ENCODE data around the gene SCGB1A1.

SCGB1A1 gene

DNA sequence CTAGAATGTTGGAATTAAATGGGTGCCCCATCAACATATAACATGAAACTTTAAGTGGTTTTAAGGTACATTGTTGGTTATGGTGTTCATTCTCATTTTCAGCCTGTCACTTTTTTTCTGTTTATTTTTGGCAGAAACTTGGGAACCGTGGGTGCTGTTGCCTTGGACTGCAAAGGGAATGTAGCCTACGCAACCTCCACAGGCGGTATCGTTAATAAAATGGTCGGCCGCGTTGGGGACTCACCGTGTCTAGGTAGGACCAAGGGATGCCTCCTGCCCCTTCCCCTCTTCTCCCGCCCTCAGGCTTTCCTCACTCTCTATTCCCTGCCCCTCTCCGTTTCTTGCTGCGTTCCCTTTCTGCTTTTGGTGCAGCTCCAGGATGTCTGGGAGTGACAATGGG, 29.8 kb upstream of the SCGB1A1 start:
- TF ChIP-seq, protein P1, sequence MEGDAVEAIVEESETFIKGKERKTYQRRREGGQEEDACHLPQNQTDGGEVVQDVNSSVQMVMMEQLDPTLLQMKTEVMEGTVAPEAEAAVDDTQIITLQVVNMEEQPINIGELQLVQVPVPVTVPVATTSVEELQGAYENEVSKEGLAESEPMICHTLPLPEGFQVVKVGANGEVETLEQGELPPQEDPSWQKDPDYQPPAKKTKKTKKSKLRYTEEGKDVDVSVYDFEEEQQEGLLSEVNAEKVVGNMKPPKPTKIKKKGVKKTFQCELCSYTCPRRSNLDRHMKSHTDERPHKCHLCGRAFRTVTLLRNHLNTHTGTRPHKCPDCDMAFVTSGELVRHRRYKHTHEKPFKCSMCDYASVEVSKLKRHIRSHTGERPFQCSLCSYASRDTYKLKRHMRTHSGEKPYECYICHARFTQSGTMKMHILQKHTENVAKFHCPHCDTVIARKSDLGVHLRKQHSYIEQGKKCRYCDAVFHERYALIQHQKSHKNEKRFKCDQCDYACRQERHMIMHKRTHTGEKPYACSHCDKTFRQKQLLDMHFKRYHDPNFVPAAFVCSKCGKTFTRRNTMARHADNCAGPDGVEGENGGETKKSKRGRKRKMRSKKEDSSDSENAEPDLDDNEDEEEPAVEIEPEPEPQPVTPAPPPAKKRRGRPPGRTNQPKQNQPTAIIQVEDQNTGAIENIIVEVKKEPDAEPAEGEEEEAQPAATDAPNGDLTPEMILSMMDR (IDR thresholded peaks at IDR 0.05; ENCODE audit: low read length), result no peak
- no peak for TF ChIP-seq EZH2 (IDR thresholded peaks at IDR 0.05; ENCODE audit: borderline replicate concordance, low read length)
- Histone ChIP-seq H3K9me2 (ENCODE audit: low read depth, low read length) (no peaks in the 10 kb centered on the region), H3K27ac (ENCODE audit: low read depth, low read length, poor library complexity, severe bottlenecking) (no peak overlapping the region), H3K4me2 (ENCODE audit: low read length) (no peak overlapping the region), H3K4me3 (ENCODE audit: low read depth, low read length, poor library complexity, severe bottlenecking) (no peak overlapping the region), H4K20me1 (ENCODE audit: insufficient read depth, low read length) (no peaks in the 10 kb centered on the region), H3K79me2 (ENCODE audit: insufficient read depth, low read length) (no peaks in the 10 kb centered on the region), H3K27me3 (ENCODE audit: insufficient read depth, low read length) (peaks cover 6% of the 10 kb centered on the region; the same call in 1 of the 2 replicates), H3F3A (ENCODE audit: insufficient read depth, low read length) (no peaks in the 10 kb centered on the region), H3K9ac (ENCODE audit: low read length) (no peak overlapping the region), H3K36me3 (ENCODE audit: insufficient read depth, low read length) (no peaks in the 10 kb centered on the region), H2AFZ (ENCODE audit: low read length) (no peak overlapping the region), H3K4me1 (ENCODE audit: insufficient read depth, low read length, severe bottlenecking) (no peaks in the 10 kb centered on the region), H3K9me3 (ENCODE audit: low read length) (no peaks in the 10 kb centered on the region)

DNA sequence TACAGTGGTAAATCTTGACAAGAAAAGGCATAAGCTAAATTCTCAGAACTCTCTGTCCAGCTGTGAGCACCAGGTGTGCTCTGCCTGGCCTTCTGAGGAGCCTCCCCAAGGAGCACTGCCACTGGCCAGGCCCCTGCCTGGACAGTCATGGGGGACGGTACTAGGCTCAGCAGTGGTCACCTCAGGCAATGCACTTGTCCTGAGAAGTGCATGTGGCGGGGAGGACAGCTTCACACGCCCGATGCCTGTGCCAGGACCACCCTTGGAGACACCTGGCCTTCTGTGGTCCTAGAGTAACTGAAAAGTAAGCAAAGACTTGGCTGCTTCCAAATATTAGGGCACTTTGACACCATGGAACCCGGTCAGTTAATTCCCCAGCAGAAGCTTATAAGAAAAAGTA, 28.6 kb upstream of the SCGB1A1 start:
- H3K36me3 ChIP-seq (ENCODE audit: insufficient read depth, low read length), result no peaks in the 10 kb centered on the region
- no peaks in the 10 kb centered on the region for H3K9me3 ChIP-seq (ENCODE audit: low read length)
- no peak overlapping the region for H2AFZ ChIP-seq (ENCODE audit: low read length)
- no peaks in the 10 kb centered on the region for H4K20me1 ChIP-seq (ENCODE audit: insufficient read depth, low read length)
- no peak overlapping the region for H3K9ac ChIP-seq (ENCODE audit: low read length)
- H3K27ac ChIP-seq (ENCODE audit: low read depth, low read length, poor library complexity, severe bottlenecking), result no peak overlapping the region
- peaks cover 6% of the 10 kb centered on the region; the same call in 1 of the 2 replicates for H3K27me3 ChIP-seq (ENCODE audit: insufficient read depth, low read length)
- TF ChIP-seq, protein P1 (IDR thresholded peaks at IDR 0.05; ENCODE audit: low read length), result no peak
- no peak for TF ChIP-seq EZH2 (IDR thresholded peaks at IDR 0.05; ENCODE audit: borderline replicate concordance, low read length)
- H3K9me2 ChIP-seq (ENCODE audit: low read depth, low read length), result no peaks in the 10 kb centered on the region
- H3K4me1 ChIP-seq (ENCODE audit: insufficient read depth, low read length, severe bottlenecking), result no peaks in the 10 kb centered on the region
- H3K4me3 ChIP-seq (ENCODE audit: low read depth, low read length, poor library complexity, severe bottlenecking), result no peak overlapping the region
- H3K4me2 ChIP-seq (ENCODE audit: low read length), result no peak overlapping the region
- no peaks in the 10 kb centered on the region for H3K79me2 ChIP-seq (ENCODE audit: insufficient read depth, low read length)
- H3F3A ChIP-seq (ENCODE audit: insufficient read depth, low read length), result no peaks in the 10 kb centered on the region

DNA sequence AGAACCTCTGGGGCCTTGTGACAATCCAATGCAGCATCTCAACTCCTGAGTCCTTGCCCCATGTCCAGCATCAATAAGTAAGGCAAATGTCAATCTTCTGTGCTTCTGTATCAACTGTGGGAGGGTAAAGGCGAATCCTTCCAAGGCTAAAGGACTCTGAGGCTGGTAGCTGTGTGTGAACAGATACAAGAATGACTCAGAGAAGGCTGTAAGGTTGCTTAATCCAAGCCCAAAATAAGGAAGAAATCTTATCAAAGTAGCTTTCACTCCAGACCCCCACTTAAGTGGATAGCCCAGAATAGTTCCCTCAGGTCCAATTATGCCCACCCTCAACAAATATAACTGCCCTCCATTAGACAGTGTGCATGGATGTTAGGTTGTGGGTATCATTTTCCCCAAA, 28.1 kb upstream of the SCGB1A1 start:
- Histone ChIP-seq H3K4me1 (ENCODE audit: insufficient read depth, low read length, severe bottlenecking) (no peaks in the 10 kb centered on the region), H3F3A (ENCODE audit: insufficient read depth, low read length) (no peaks in the 10 kb centered on the region), H2AFZ (ENCODE audit: low read length) (no peak overlapping the region), H3K9ac (ENCODE audit: low read length) (no peak overlapping the region), H3K9me3 (ENCODE audit: low read length) (no peaks in the 10 kb centered on the region), H3K36me3 (ENCODE audit: insufficient read depth, low read length) (no peaks in the 10 kb centered on the region), H3K79me2 (ENCODE audit: insufficient read depth, low read length) (no peaks in the 10 kb centered on the region), H3K9me2 (ENCODE audit: low read depth, low read length) (no peaks in the 10 kb centered on the region), H4K20me1 (ENCODE audit: insufficient read depth, low read length) (no peaks in the 10 kb centered on the region), H3K27me3 (ENCODE audit: insufficient read depth, low read length) (peaks cover 6% of the 10 kb centered on the region; the same call in 1 of the 2 replicates), H3K4me3 (ENCODE audit: low read depth, low read length, poor library complexity, severe bottlenecking) (no peak overlapping the region), H3K4me2 (ENCODE audit: low read length) (no peak overlapping the region), H3K27ac (ENCODE audit: low read depth, low read length, poor library complexity, severe bottlenecking) (no peak overlapping the region)
- TF ChIP-seq, protein P1 (IDR thresholded peaks at IDR 0.05; ENCODE audit: low read length), result no peak
- TF ChIP-seq EZH2 (IDR thresholded peaks at IDR 0.05; ENCODE audit: borderline replicate concordance, low read length), result no peak
